Effector memory CD4-positive, alpha-beta T cell (primary cell): ENCODE measurements around the gene ALDH9A1.
A peak's percentile ranks its signal among the peaks of the same experiment; 100 is the strongest.
"Not testable (repeated sequence)": the region's sequence is repeated elsewhere in the genome, so short reads cannot be mapped to it uniquely, and the experiment has no call there.

Source experiments
- DNase-seq, 3 donors: peaks; one replicate each; pipeline ENCODE4 v3.0.0-alpha.2; 2020
- H3K27ac ChIP-seq: 2 replicates; pipeline ENCODE4 v1.7.0; 2013; ENCODE audit warnings: mild to moderate bottlenecking, low read length, moderate library complexity; ENCODE audit not compliant: insufficient read depth, poor library complexity, severe bottlenecking
- H3K27me3 ChIP-seq: replicated peaks from 2 replicates; pipeline ENCODE4 v1.7.0; 2013; ENCODE audit warnings: mild to moderate bottlenecking, low read length; ENCODE audit not compliant: insufficient read depth, control insufficient read depth, poor library complexity, severe bottlenecking
- H3K36me3 ChIP-seq: 2 replicates; pipeline ENCODE4 v1.7.0; 2013; ENCODE audit warnings: mild to moderate bottlenecking, low read length, moderate library complexity; ENCODE audit not compliant: control insufficient read depth, insufficient read depth
- H3K4me1 ChIP-seq: 2 replicates; pipeline ENCODE4 v1.7.0; 2013; ENCODE audit warnings: low read length, mild to moderate bottlenecking; ENCODE audit not compliant: control insufficient read depth, insufficient read depth, poor library complexity, severe bottlenecking
- H3K4me3 ChIP-seq: 2 replicates; pipeline ENCODE4 v1.7.0; 2013; ENCODE audit warnings: low read length, low read depth, mild to moderate bottlenecking; ENCODE audit not compliant: insufficient read depth, poor library complexity, severe bottlenecking
- H3K9me3 ChIP-seq: 2 replicates; pipeline ENCODE4 v1.7.0; 2013; ENCODE audit warnings: mild to moderate bottlenecking, low read length, moderate library complexity; ENCODE audit not compliant: control insufficient read depth

ALDH9A1 gene

DNA sequence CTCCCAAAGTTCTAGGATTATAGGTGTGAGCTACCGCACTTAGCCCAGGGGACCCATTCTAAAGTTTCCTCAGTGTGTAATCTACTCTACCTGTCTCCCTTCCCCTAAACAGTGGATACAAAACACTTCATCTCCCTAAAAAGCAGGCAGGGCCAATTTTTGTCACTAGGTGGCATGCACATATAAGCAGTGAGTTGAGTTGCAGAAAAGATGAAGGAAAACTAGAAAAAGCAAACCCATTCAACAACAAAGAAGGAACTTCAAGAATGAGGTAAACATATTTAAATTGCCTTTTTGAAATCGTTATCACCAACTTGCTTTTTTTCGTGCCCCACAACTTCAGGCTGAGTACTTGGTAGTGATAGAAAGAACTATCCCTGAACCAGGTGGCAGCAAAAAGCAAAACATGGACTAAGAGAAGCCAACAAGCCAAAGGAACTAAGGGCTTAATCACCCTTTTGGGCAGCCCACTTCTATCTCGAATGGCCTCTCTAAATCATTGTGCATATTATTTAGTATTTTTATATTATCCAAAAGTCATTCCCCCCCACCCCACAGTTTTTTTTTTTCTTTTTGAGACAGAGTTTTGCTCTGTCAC, 19.7 kb upstream of the ALDH9A1 start:
- H3K9me3 ChIP-seq, result no peaks in the 10 kb centered on the region
- no peak overlapping the region for H3K27ac ChIP-seq
- no peaks in the 10 kb centered on the region for H3K27me3 ChIP-seq
- H3K36me3 ChIP-seq, result no peaks in the 10 kb centered on the region
- no peaks in the 10 kb centered on the region for H3K4me1 ChIP-seq
- no peak overlapping the region for H3K4me3 ChIP-seq
- no peak for DNase-seq

DNA sequence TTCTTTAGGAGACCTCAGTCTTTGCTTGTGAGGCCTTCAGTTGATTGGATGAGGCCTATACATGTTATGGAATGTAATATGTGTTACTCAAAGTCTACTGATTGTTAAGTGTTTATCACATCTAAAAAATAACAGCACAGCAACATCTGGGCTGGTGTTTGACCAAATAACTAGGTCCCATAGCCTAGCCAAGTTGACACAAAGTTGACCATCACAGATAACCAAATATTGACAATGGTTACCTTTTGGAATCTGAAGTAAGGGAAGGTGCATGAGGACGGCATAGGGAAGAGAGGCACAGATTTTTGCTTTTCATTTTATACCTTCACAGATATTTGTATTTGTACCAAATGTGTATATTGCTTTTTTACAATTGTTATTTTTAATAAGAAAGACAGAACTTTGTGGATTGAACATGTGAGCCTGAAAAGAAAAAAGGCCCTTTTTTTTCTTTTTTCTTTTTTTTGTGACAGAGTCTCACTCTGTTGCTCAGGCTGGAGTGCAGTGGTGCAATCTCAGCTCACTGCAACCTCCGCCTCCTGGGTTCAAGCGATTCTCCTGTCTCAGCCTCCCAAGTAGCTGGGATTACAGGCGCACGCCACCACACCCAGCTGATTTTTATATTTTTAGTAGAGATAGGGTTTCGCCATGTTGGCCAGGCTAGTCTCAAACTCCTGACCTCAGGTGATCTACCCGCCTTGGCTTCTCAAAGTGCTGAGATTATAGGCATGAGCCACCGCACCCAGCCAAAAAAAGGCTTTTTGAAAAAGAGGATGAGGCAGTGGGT, 18.1 kb upstream of the ALDH9A1 start:
- H3K27ac ChIP-seq, H3K27me3 ChIP-seq, DNase-seq, H3K9me3 ChIP-seq, H3K4me1 ChIP-seq, H3K36me3 ChIP-seq, H3K4me3 ChIP-seq: not testable (repeated sequence)

DNA sequence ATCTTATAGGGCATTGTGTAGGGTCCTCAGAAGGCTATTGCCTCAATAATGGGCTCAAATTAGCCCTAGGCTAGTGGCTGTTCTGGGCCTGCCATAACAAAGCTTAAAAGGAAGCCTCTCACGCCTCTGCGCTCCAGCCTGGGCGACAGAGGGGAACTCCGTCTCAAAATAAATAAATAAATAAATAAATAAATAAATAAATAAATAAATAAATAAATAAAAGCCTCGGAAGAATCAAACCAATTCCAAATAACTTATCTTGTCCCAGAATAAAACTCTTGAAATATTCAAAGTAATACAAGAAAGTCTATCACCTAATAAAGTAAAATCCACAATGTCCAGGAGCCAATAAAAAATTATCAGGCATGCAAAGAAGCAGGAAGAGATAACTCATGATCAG, 14.4 kb upstream of the ALDH9A1 start:
- H3K27ac ChIP-seq, result no peak overlapping the region
- H3K4me1 ChIP-seq, result no peaks in the 10 kb centered on the region
- no peaks in the 10 kb centered on the region for H3K9me3 ChIP-seq
- H3K27me3 ChIP-seq, result no peaks in the 10 kb centered on the region
- H3K4me3 ChIP-seq, result no peak overlapping the region
- H3K36me3 ChIP-seq, result no peaks in the 10 kb centered on the region
- DNase-seq, result no peak

DNA sequence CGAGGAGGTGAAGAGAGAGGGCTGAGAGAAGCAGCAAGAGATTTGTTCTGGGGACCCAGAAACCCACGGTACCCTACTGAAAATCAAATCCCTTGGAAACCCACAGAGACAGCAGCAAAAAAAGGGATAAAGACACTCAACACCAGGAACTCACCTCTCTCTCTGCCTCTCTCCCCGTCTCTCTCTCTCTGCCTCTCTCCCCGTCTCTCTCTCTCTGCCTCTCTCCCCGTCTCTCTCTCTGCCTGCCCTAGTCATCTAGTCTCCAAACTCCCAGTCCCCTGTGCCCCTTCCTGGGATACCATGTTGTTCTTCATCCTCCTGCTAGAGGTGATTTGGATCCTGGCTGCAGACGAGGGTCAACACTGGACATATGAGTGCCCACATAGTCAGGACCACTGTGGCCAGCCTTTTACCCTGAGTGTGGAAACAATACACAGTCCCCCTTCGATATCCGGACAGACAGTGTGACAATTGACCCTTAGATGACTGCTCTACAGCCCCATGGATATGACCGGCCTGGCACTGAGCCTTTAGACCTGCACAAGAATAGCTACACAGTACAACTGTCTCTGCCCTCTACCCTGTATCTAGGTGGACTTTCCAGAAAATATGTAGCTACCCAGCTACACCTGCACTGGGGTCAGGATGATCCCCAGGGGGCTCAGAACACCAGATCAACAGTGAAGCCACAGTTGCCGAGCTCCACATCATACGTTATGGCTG, 9.8 kb upstream of the ALDH9A1 start:
- DNase-seq, result no peak
- Histone ChIP-seq H3K27me3 (no peaks in the 10 kb centered on the region), H3K4me3 (no peak overlapping the region), H3K9me3 (no peaks in the 10 kb centered on the region), H3K36me3 (no peaks in the 10 kb centered on the region), H3K27ac (no peak overlapping the region), H3K4me1 (no peaks in the 10 kb centered on the region)

DNA sequence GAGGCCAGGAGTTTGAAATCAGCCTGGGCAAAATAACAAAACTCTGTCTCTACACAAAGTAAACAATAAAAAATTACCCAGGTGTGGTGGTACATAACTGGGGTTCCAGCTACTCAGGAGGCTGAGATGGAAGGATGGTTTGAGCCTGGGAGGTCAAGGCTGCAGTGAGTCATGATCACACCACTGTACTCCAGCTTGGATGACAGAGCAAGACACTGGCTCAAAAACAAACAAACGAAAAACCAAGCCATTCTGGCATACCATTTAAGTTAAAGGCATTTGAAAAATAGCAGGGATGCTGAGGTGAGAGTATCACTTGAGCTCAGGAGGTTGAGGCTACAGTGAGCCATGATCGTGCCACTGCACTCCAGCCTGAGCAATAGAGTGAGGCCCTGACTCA, 5.3 kb upstream of the ALDH9A1 start:
- H3K4me3 ChIP-seq, result no peak overlapping the region
- H3K27me3 ChIP-seq, result no peaks in the 10 kb centered on the region
- H3K4me1 ChIP-seq, result no peaks in the 10 kb centered on the region
- DNase-seq, result no peak
- H3K9me3 ChIP-seq, result no peaks in the 10 kb centered on the region
- no peak overlapping the region for H3K27ac ChIP-seq
- no peaks in the 10 kb centered on the region for H3K36me3 ChIP-seq

DNA sequence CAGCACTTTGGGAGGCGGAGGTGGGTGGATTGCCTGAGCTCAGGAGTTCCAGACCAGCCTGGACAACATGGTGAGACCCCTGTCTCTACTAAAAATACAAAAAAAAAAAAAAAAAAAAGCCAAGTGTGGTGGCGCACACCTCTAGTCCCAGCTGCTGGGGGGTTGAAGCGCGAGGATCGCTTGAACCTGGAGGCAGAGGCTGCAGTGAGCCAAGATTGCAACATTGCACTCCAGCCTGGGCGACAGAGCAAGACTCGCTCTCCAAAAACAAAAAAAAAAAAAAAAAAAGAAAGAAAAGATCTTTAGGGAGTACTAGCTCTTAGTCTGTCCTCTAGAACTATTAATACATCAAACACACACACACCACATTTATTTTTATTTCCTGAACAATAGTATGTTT, 3.6 kb upstream of the ALDH9A1 start:
- H3K4me3 ChIP-seq, H3K36me3 ChIP-seq, DNase-seq, H3K27ac ChIP-seq, H3K4me1 ChIP-seq, H3K9me3 ChIP-seq, H3K27me3 ChIP-seq: not testable (repeated sequence)

DNA sequence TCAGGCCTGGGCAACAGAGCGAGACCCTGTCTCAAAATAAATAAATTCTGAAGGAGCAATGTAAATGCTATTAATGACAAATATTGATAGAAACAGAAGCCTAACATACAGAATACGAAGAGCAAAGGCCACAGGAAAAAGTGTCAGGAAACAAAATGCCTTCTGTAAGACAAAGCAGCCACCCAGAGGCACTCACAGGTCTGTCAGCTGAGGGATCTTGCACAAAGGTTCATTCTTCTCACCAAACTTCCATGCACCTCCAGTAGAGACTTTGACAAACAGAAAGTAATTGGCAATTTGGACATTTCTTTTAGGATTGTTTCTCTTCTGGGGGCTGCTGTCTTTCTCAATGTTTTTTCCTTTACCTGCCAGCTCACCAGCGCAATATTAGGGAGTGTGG, 1.2 kb upstream of the ALDH9A1 start:
- H3K4me3 ChIP-seq, result no peak overlapping the region
- DNase-seq, result no peak
- H3K27ac ChIP-seq, result no peak overlapping the region
- no peaks in the 10 kb centered on the region for H3K27me3 ChIP-seq
- no peaks in the 10 kb centered on the region for H3K36me3 ChIP-seq
- H3K9me3 ChIP-seq, result no peaks in the 10 kb centered on the region
- peaks cover 5% of the 10 kb centered on the region for H3K4me1 ChIP-seq

DNA sequence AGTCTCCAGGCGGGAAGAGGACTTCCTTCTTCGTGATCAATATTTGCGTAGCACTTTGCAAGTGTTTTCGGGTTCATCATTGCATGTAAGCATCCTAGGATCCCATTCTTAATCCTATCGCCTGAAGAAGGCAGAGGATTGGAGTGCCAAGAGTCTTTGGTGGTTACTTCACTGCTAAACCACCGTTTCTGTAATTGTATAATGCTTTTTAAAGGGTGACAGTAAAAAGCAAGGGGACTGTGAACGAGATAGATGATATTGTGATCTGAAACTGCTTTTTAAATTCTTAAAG, 345 bp upstream of the ALDH9A1 start:
- no peaks in the 10 kb centered on the region for H3K9me3 ChIP-seq
- peak overlapping the region; percentile 75 for H3K4me3 ChIP-seq
- no peaks in the 10 kb centered on the region for H3K36me3 ChIP-seq
- H3K4me1 ChIP-seq, result peaks cover 5% of the 10 kb centered on the region
- no peak for DNase-seq
- H3K27ac ChIP-seq, result peak overlapping the region; percentile 91
- no peaks in the 10 kb centered on the region for H3K27me3 ChIP-seq

DNA sequence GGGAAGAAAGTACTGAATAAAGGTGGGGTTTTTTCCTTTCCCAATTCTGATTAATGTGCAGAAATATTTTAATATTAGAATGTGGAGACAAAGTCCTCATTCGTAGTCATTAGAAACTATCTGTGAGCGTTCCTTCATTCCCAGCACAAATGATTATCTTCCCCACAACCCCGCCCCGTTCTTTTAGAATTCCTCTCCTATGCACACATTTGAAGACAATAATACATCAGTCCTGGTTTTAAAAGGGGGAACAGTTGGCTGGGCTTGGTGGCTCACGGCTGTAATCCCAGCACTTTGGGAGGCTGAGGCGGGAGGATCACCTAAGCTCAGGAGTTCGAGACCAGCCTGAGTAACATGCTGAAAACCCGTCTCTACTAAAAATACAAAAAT, 876 bp downstream of the ALDH9A1 start:
- Histone ChIP-seq H3K36me3 (no peaks in the 10 kb centered on the region), H3K27ac (peak overlapping the region; percentile 91), H3K27me3 (no peaks in the 10 kb centered on the region), H3K4me3 (peak overlapping the region; percentile 75), H3K4me1 (peaks cover 5% of the 10 kb centered on the region), H3K9me3 (no peaks in the 10 kb centered on the region)
- no peak for DNase-seq

DNA sequence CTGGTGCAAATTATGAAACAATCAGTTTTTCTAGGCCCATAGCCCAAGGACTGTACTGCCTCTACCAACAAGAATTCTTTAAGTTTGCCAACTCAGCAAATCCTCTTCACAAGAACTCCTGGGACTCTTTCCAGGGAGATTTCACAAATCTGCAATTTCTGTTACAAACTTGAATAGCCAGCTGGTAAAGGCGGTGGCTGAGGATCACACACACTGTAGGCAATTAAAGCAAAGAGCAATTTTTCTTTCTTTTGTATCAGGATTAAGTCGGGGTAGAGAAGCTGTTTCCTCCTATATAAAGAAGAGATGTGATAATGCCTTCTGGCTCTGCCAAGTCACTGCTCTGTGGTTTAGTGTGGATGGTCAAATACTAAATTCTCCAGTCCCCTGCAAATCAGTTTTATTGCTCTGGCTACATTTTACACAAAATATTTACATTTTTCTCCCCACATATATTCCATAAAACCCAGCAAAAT, 1.7 kb downstream of the ALDH9A1 start:
- no peak for DNase-seq
- no peaks in the 10 kb centered on the region for H3K9me3 ChIP-seq
- no peaks in the 10 kb centered on the region for H3K27me3 ChIP-seq
- no peak overlapping the region for H3K4me3 ChIP-seq
- H3K36me3 ChIP-seq, result no peaks in the 10 kb centered on the region
- H3K4me1 ChIP-seq, result peaks cover 5% of the 10 kb centered on the region
- H3K27ac ChIP-seq, result no peak overlapping the region
